Gastroesophageal sphincter (tissue), 4 donors: ENCODE results near the gene SLC43A2. TPM values are rescaled to one million over a fixed set of nuclear protein-coding genes. Genes with fewer than 3 reads are reported as not detected.
A peak's percentile ranks its signal among the peaks of the same experiment; 100 is the strongest.
"Not testable (repeated sequence)": the region's sequence is repeated elsewhere in the genome, so short reads cannot be mapped to it uniquely, and the experiment has no call there.

Source experiments
- ATAC-seq: fragments of 150-250 bp; one replicate; pipeline ENCODE4 v1.9.1; 2016; ENCODE audit warnings: mild to moderate bottlenecking, moderate library complexity
- H3K27ac ChIP-seq, 4 donors: fragments of 200-600 bp; sonication (generic) in 3 of 4; 1 replicate in 3 of 4; 2 replicates in 1 of 4; pipeline ENCODE4 v1.5.1; 2016 to 2019
- H3K27me3 ChIP-seq: fragments of 200-600 bp; sonication (generic); one replicate; pipeline ENCODE4 v1.5.1; 2019
- H3K36me3 ChIP-seq, 2 donors: fragments of 200-600 bp; sonication (generic); one replicate each; pipeline ENCODE4 v1.5.1; 2019; ENCODE audit warnings: control low read depth in 1 of 2
- H3K4me1 ChIP-seq, 3 donors: fragments of 200-600 bp; sonication (generic); 1 replicate in 2 of 3; 2 replicates in 1 of 3; pipeline ENCODE4 v1.5.1; 2016 to 2019; ENCODE audit warnings: control low read depth in 2 of 3
- H3K4me3 ChIP-seq, 2 donors: fragments of 200-600 bp; sonication (generic); one replicate each; pipeline ENCODE4 v1.5.1; 2019; ENCODE audit warnings: mild to moderate bottlenecking in 1 of 2, moderate library complexity in 1 of 2
- H3K9me3 ChIP-seq, 3 donors: fragments of 200-600 bp; sonication (generic); one replicate each; pipeline ENCODE4 v1.5.1; 2017 to 2019; ENCODE audit warnings: control low read depth in 2 of 3
- EP300 ChIP-seq: sonication (generic); formaldehyde crosslinking; IDR thresholded peaks from one replicate; pipeline ENCODE4 v1.6.1; 2017; ENCODE audit warnings: antibody characterized with exemption, mild to moderate bottlenecking
- POLR2A ChIP-seq, 2 donors: fragments of 450-650 bp; IDR thresholded peaks; one replicate each; pipeline ENCODE4 v1.6.1; 2017; ENCODE audit warnings: antibody characterized with exemption in 2 of 2, mild to moderate bottlenecking in 2 of 2, moderate library complexity in 1 of 2
- POLR2AphosphoS5 ChIP-seq: sonication (generic); formaldehyde crosslinking; IDR thresholded peaks from one replicate; pipeline ENCODE4 v1.6.1; 2017; ENCODE audit warnings: antibody characterized with exemption
- WGBS, 2 donors: methylation state at CpG; one replicate each; pipeline ENCODE4 v1.1.5; 2018; ENCODE audit warnings: low coverage in 1 of 2; 5-methylcytosine and 5-hydroxymethylcytosine counted together
- total RNA-seq, 4 donors: library from RNA; depleted of rRNA; stranded (reverse); fragments of >200 nt; gene quantifications; one replicate each; pipeline ENCODE4 v1.1.0, GENCODE V29; 2016
- TF ChIP-seq, protein P1 (sequence below), 4 experiments: fragments of 200-600 bp in 2 of 4; fragments of 450-650 bp in 2 of 4; sonication (generic) in 1 of 4; IDR thresholded peaks; one replicate each; pipeline ENCODE4 v1.5.1; 2017 to 2019; ENCODE audit warnings: antibody characterized with exemption in 4 of 4, mild to moderate bottlenecking in 2 of 4, moderate library complexity in 2 of 4

Gene SLC43A2
- total RNA-seq, 4 donors from 2014 or later = 6.4 to 16.8 (median 10.4) TPM

GRCh38 chr17:1563786-1564613, 64.6 kb downstream of the SLC43A2 start:
- WGBS, 2 donors = 76 to 77% methylated on average over 11 to 14 of the region's 19 CpGs
- H3K27ac ChIP-seq = no peak overlapping the region
- H3K9me3 ChIP-seq = no peaks in the 10 kb centered on the region
- H3K27me3 ChIP-seq = no peaks in the 10 kb centered on the region
- no peak for ATAC-seq
- H3K36me3 ChIP-seq = no peaks in the 10 kb centered on the region
- H3K4me1 ChIP-seq = peaks cover 0 to 37% (median 27%) of the 10 kb centered on the region in 3 donors
- H3K4me3 ChIP-seq = no peak overlapping the region
- TF ChIP-seq POLR2A (IDR thresholded peaks at IDR 0.05) (no peak), EP300 (no peak), POLR2AphosphoS5 (no peak)
- TF ChIP-seq, protein P1, sequence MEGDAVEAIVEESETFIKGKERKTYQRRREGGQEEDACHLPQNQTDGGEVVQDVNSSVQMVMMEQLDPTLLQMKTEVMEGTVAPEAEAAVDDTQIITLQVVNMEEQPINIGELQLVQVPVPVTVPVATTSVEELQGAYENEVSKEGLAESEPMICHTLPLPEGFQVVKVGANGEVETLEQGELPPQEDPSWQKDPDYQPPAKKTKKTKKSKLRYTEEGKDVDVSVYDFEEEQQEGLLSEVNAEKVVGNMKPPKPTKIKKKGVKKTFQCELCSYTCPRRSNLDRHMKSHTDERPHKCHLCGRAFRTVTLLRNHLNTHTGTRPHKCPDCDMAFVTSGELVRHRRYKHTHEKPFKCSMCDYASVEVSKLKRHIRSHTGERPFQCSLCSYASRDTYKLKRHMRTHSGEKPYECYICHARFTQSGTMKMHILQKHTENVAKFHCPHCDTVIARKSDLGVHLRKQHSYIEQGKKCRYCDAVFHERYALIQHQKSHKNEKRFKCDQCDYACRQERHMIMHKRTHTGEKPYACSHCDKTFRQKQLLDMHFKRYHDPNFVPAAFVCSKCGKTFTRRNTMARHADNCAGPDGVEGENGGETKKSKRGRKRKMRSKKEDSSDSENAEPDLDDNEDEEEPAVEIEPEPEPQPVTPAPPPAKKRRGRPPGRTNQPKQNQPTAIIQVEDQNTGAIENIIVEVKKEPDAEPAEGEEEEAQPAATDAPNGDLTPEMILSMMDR (IDR thresholded peaks at IDR 0.05) = no peak

DNA sequence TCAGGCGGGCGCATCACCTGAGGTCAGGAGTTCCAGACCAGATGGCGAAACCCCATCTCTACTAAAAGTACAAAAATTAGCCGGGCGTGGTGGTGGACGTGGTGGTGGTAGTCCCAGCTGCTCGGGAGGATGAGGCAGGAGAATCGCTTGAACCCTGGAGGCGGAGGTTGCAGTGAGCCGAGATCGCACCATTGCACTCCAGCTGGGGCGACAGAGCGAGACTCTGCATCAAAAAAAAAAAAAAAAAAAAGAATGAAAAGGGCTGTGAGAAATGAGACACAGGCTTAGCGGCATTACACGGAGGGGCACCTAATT, 65.2 kb downstream of the SLC43A2 start:
- not testable (repeated sequence) for H3K27ac ChIP-seq, ATAC-seq, H3K9me3 ChIP-seq, H3K36me3 ChIP-seq, H3K27me3 ChIP-seq, H3K4me3 ChIP-seq
- peaks cover 0 to 43% (median 28%) of the 10 kb centered on the region in 3 donors for H3K4me1 ChIP-seq
- 88 to 97% methylated on average over 3 to 7 of the region's 15 CpGs for WGBS, 2 donors

GRCh38 chr17:1562176-1562643, 66.4 kb downstream of the SLC43A2 start:
- TF ChIP-seq EP300 = no peak
- no peak for TF ChIP-seq POLR2A (IDR thresholded peaks at IDR 0.05)
- TF ChIP-seq, protein P1 (IDR thresholded peaks at IDR 0.05) = no peak
- TF ChIP-seq POLR2AphosphoS5 = no peak
- no CpG with 5 or more reads among the region's 62 CpGs for WGBS, 2 donors
- peak overlapping the region; percentile 91 to 100 (median 94) for H3K27ac ChIP-seq
- H3K4me3 ChIP-seq = peak overlapping the region; percentile 92 to 95
- no peaks in the 10 kb centered on the region for H3K9me3 ChIP-seq
- H3K4me1 ChIP-seq = peaks cover 0 to 53% (median 28%) of the 10 kb centered on the region in 3 donors
- ATAC-seq = peak; percentile 76
- peaks cover 0 to 5% of the 10 kb centered on the region in 2 donors for H3K36me3 ChIP-seq
- H3K27me3 ChIP-seq = no peaks in the 10 kb centered on the region

DNA sequence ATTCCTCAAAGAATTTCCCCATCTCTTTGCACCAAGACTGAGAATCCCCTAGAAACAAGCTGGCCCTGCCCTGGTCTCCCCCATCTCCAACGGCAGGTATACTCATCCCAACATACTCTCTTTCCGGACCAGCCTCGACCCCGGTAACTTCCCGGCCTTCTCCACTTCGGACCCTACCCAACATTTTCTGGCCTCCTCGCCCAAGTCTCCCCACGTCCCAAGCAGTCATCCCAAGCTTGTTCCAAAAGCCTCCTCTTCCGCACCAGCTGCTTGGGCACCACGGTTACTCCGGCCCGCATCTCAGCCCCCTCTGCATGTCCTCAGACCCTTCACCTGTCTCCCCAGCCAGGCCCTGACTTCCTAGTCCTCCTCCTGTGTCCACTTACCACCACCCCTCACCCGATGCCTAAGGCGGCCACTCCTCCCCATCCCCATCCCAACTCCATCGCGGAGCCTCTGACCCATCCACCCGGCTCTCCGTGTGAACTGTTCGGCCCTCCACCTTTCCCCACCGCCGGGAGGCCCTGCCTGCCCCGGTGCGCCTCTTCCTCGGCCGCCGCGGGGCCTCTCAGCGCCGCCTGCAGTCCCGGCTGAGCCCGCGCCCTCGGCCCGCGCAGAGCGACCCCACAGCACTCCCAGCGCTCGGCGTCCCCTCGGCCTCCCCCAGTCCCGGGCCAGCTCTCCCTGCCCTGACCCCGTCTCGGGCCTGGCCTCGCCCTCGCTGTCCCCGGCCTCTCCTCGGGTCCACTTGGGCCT, 67.0 kb downstream of the SLC43A2 start:
- Histone ChIP-seq H3K4me3 (peak overlapping the region; percentile 92 to 95), H3K36me3 (peaks cover 0 to 11% of the 10 kb centered on the region in 2 donors), H3K4me1 (peaks cover 0 to 59% (median 28%) of the 10 kb centered on the region in 3 donors), H3K27ac (peak overlapping the region; percentile 91 to 100 (median 94)), H3K27me3 (no peaks in the 10 kb centered on the region), H3K9me3 (no peaks in the 10 kb centered on the region)
- TF ChIP-seq POLR2AphosphoS5 = no peak
- TF ChIP-seq, protein P1 (IDR thresholded peaks at IDR 0.05) = peak in 3 of 4 experiments; percentile 36 to 46 (median 45)
- WGBS, 2 donors = 6 to 14% methylated on average over 17 to 22 of the region's 47 CpGs
- ATAC-seq = peak; percentile 20

- H3K4me3 ChIP-seq = peak overlapping the region in 1 of 2 donors; percentile 95
- H3K9me3 ChIP-seq = no peaks in the 10 kb centered on the region
- TF ChIP-seq POLR2A (IDR thresholded peaks at IDR 0.05) (no peak), EP300 (no peak), POLR2AphosphoS5 (no peak)
- TF ChIP-seq, protein P1 (IDR thresholded peaks at IDR 0.05) = no peak
- H3K27ac ChIP-seq = peak overlapping the region in 3 of 4 donors; percentile 92 to 100 (median 97)
- peaks cover 0 to 16% of the 10 kb centered on the region in 2 donors for H3K36me3 ChIP-seq
- H3K4me1 ChIP-seq = peaks cover 0 to 62% (median 28%) of the 10 kb centered on the region in 3 donors
- ATAC-seq = no peak
- H3K27me3 ChIP-seq = no peaks in the 10 kb centered on the region
- 75 to 80% methylated on average over 7 of the region's 7 CpGs for WGBS, 2 donors
Observed at GRCh38 chr17:1560858-1561355, 67.7 kb downstream of the SLC43A2 start.
